Activated CD8-positive, alpha-beta memory T cell treated with anti-CD3 and anti-CD28 coated beads, Interleukin-2, amount 50 U/mL, for 1 hour (primary cell): Measurements from ENCODE around the gene BTBD9.

Experiments used
- DNase-seq: peaks from one replicate; pipeline ENCODE4 v3.0.0-alpha.2; 2020; ENCODE audit errors: extremely low read depth

Gene BTBD9

GRCh38 chr6:38346291-38347079, 293.2 kb downstream of the BTBD9 start:
- DNase-seq: no peak

DNA sequence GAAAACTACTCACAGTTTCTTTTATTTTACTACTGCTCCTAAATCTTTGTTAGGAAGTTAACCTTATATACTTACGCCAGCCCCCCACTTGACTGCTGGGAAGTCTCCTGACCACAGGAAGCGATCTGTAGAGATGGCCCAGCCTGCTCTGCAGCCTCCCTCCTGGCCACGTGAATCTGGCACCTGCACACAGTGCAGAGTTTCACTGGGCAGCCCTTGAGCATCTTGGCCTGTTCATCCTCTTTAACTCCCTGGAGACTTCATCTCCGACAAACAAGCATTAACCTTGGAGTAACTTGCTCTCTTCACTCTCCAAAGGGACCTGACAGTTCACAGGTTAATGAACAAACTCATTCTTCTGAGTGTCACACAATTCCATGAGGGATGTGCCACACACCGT, 294.1 kb downstream of the BTBD9 start:
- no peak for DNase-seq

DNA sequence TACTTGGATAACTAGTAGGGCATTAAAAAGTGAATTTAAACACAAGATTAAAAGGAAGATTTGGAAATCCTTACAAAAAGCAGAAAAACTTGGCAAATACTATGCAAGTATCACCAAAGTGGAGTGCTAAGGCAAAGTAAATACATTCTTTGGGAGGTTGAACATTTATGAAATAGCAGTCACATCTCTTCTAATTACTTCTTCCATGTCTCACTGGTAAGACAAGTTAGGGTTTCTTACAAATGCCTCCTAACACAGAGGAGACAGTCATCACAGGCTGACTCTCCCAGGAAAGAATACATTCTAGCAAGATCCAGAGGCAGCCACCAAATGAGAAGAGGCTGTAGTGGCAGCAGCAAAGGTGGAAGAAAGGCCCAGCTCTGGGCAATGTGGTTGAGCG, 298.2 kb downstream of the BTBD9 start:
- no peak for DNase-seq

DNA sequence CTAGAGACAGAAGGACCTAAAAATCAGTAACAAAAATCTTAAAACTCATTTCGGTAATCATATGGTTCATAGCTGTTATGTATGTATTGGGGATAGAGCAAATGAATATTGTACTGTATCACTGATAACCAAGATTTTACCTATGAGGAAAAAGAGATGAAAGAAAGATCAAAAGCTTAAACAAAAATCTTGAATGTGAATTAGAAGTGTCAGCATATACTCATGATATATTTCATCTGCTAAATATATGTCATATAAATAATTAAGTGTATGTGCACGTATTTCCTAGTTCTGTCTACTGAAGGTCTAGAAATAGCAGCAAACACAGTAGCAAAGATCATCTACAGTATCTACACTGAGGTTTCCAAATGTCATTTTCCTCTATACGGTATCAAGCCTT, 299.8 kb downstream of the BTBD9 start:
- DNase-seq: no peak

- DNase-seq: no peak
Observed at GRCh38 chr6:38337819-38338465, 301.8 kb downstream of the BTBD9 start.

DNA sequence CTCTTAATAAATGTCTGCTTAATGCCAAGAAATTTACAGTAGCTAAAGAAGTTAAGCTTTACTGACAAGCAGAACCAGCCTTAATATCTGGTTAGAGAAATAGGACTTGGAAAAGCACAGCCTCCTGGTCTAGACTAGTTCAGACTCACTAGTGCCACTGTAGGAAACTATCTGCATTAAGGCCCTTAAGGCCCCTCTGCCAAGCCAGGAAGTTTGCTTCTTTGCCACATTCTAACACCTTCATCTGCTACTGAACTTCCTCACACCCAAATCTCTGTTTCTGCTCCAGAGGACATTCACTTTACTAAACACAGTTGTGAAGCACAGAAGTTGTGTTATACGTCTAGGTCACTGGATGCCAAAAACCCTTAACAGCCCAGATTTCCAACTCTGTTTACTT, 302.8 kb downstream of the BTBD9 start:
- no peak for DNase-seq

DNA sequence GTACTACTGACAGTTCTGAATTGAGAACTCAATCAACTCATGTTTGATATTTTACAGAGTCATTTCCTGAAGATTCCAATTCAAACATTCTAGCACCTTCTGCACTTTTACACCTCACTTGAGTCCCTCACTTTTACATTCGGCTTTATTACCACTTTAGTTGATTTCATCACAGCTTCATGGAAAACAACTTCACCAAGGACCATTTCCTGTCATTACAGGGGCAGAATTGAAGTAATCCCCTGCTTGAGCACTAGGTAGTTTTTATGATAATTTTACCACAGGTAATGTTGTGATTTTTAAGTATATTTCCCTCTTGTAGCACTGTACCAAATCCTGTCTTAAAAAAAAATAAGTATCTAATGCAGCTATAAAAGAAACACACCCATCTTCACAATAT, 312.9 kb downstream of the BTBD9 start:
- no peak for DNase-seq

- no peak for DNase-seq
Observed at GRCh38 chr6:38323216-38323615, 316.5 kb downstream of the BTBD9 start.

GRCh38 chr6:38322138-38322537, 317.6 kb downstream of the BTBD9 start:
- DNase-seq: no peak

DNA sequence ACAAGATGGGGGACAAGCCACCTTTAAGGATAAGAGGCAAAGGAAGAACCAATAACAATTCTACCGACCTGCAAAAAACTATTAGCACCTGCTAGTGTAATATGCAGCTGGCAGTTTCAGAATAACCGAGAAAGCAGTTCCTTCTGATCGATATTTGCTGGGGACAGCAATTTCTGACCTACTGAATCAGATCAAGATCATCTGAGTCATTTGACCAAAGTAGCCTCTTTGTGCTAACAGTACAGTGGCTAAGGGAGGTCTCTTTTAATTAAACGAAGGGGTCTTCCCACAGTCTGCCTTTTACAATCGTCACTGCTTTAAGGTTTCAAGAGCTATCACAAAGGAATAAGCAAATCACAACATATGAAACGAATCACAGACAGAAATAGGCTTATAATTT, 318.9 kb downstream of the BTBD9 start:
- DNase-seq: no peak

GRCh38 chr6:38320358-38320757, 319.4 kb downstream of the BTBD9 start:
- DNase-seq: no peak

DNA sequence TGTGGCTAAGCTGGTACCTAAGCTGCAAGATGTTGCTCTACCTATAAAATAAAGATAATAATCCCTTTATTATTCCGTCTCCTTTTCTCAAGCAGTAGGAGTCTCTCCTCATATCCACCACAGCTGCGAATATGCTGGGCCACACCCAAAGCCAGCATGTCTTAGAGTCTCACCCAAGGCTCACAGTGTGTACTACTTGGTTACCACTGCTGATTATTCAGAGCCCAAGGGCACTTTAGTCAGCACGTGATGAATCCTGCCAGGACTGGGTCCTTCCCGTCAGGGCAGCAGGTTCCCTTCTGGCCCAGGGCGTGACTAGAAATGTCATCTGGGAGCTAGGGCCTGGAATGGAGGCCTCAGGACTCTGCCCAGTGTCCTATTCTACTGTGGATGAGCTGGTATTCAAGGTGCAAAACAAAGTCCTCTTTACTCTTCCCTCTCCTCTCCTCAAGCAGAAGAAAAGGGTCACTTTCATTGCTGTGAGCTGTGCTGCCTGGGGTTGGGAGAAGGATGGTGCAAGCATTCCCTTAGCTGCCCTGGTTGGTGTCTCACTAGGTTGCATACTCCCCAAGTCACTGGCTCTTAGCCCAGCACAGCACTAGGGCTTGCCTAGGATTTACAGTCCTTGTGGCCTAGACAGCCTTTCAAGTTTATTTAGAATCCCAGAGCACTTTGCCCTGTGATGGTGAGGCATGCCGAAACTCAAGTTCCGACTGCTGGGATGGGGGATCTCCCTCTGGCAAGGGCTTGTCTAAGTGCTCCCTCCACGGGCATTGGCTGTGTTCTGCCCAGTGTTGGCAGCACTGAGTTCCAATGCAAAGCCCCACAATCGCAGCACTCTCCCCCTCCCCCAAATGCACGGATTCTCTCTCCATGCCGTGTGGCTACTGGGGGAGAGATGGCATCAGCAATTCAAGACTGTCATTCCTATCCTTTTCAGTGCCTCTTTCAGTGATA, 320.2 kb downstream of the BTBD9 start:
- no peak for DNase-seq

DNA sequence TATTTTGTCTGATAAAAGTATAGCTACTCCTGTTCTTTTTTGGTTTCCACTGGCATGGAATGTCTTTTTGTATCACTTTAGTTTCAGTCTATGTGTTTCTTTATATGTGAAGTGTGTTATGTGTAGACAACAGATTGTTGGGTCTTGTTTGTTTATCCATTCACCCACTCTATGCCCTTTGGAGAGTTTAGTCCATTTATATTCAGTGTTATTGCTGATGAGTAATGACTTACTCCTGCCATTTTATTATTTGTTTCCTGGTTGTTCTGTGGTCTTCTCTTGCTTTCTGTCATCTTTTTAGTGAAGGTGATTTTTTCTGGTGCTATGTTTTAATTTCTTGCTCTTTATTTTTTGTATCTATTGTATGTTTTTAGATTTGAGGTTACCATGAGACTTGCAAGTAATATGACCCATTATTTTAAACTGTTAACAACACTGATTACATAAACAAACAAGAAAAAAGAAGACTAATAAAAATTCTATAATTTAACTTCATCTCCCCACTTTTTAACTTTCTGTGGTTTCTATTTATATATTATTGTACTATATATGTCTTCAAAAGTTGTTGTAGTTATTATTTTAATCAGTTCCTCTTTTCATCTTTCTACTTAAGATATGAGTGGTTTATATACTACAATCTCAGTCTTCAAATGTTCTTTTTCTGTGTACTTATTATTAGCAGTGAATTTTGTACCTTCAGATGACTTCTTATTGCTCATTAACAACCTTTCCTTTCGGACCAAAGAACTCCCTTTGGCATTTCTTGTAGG, 323.4 kb downstream of the BTBD9 start:
- DNase-seq: no peak

DNA sequence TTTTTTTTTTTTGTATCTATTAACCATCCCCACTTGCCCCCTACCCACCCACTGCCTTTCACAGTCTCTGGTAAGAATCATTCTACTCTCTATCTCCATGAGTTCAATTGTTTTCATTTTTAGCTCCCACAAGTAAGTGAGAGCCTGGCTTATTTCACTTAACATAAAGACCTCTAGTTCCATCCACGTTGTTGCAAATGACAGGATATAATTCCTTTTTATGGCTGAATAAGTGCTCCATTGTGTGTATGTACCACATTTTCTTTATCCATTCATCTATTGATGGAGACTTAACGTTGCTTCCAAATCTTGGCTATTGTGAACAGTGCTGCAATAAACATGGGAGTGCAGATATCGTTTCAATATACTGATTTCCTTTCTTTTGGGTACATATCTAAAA, 328.5 kb downstream of the BTBD9 start:
- no peak for DNase-seq

- DNase-seq: no peak
Observed at GRCh38 chr6:38310061-38310460, 329.7 kb downstream of the BTBD9 start.

- no peak for DNase-seq
Observed at GRCh38 chr6:38307740-38308139, 332.0 kb downstream of the BTBD9 start.

DNA sequence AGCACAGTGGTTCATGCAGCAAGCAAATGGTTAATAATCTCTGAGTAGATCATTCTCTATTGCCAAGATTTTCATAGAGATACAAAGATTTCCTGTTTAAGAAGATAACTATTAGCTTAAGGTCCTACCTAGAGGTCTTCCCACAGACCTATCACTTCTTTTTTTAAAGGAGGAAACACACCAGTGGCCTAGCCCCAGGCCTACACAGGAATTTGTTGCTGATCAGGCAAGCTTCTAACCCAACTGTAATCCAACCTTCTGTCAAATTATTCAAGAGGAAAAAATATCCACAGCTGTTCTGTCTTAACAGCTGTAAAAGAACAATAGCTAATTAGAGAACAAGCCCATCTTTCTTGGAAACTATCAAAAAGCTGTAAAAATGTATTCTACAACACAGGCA, 332.8 kb downstream of the BTBD9 start:
- DNase-seq: no peak

- no peak for DNase-seq
Observed at GRCh38 chr6:38305995-38306681, 333.6 kb downstream of the BTBD9 start.

- no peak for DNase-seq
Observed at GRCh38 chr6:38302838-38303237, 336.9 kb downstream of the BTBD9 start.

DNA sequence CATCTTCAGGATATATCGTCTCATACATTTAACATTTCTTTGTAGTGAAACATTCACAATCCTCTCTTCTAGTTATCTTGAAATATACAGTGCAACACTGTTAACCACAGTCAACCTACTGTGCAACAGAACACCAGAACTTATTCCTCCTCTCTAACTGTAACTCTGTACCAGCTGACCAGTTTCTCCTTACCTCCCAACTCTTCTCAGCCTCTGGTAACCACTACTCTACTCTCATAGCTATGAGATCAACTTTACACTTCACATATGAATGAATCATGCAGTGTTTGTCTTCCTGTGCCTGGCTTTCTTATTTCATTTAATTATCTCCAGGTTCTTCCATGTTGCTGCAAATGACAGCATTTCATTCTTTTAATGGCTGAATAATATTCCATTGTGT, 337.6 kb downstream of the BTBD9 start:
- DNase-seq: no peak
